Retina (tissue), 1 donor: ENCODE results near the gene NACA2.
"Not testable (repeated sequence)": the region's sequence is repeated elsewhere in the genome, so short reads cannot be mapped to it uniquely, and the experiment has no call there.

Experiments
- DNase-seq: peaks from one replicate; pipeline ENCODE4 v3.0.0-alpha.2; 2016

NACA2 gene

DNA sequence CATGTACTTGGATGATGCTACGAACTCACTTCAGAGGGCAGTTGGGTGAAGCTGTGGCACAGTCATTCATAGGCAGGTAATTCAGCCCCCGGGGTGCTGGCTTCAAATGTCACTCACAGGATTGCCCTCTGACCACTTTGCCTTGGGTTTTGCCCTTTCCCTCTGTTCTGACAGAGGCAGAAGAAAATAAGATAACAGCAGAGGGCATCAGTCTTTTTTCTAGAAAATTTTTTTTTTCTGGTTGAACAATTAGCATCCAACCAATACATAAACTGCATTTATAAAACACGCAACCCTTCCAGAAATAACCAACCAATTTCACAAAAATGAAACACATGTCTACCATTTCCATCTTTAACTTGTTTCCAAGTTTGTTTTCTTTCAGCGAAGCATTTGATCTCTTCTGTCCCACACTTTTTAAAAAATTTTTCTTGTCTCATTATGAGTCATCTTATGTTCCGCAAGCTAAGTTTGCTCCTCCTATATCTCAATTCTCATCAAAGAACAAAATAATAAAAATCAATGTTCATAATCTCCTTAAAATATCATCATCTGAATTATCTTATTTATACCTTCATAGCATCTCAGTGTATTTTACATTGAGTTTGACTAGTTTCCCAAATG lies 15.6 kb downstream of the NACA2 start:
- no peak for DNase-seq

DNA sequence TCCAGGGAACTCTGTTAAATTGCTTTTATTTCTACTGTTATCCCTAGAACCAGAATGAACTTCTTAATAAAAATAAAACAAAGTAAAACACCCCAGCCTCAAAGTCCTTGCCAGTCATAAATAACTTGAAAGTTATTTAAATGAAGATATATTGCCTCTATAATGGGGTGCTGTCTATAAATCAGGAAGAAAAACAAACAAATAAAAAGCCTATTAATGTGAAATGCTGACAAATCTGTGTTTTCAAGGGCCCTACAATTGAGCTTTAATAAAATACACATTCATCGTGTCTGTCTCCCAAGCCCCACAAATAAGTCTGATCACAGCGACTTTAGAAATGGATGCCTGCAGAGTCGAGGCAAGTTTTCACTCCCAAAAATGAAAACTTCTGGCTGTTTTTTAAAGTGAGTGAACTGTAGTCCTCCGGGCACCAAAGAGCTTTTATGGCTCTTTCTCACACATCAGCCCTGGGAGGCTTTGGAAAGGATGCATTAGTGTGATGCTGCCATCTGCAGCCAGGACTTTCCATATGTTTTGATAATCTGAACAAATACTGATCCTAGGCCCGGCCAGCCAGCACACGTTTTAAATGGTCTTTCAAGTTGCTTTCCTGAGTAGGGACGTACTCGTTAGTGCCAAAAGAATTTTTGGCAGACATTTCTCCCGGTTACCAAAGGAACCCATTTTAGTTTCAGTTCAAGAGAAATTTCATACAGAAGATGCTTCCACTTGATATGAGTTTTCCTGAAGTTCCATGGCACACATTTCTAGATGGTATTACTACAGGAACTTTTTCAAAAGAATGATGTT lies 16.3 kb downstream of the NACA2 start:
- peak; percentile 60 for DNase-seq

DNA sequence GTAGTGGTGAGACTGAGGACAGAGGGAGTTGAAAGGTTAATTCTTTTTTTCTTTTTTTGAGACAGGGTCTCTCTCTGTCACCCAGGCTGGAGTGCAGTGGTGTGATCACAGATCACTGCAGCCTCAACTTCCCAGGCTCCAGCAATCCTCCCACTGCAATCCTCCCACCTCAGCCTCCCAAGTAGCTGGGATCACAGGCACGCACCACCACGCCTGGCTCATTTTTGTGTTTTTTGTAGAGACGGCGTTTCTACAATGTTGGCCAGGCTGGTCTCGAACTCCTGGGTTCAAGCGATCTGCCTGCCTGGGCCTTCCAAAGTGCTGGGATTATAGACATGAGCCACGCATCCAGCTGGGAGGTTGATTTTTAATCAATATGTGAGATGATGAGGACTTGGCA lies 18.5 kb downstream of the NACA2 start:
- DNase-seq = not testable (repeated sequence)

DNA sequence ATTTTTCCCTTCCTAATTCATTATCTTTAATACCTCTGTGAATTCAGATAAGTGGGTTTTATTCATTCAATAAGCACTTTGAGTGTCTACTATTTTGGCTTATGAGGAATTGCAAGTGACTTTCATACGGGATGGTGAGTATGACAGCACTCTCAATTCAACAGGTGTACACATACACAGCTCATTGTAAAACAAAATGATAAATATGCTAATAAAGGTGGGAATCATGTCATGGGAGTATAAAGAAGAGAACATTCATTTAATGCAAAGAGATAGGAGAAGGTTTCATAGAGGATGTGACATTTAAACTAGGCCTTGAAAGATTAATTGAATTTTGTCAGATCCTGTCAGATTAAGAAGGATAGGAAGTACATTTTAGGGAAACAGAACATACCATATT lies 19.4 kb downstream of the NACA2 start:
- DNase-seq = no peak

DNA sequence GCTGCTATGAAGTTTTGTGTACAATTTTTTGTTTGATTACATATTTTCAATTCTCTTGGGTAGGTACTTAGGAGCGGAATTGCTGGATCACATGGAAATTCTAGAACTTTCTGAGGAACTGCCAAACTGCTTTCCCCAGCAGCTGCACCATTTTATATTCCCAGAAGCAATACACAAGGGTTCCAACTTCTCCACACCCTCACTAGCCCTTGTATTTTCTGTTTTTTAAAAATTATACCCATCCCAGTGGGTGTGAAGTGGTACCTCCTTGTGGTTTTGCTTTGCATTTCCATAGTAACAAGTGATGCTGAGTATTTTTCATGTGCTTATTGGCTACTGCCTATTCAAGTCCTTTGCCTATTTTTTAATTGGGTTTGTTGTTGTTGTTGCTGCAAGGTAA lies 20.9 kb downstream of the NACA2 start:
- no peak for DNase-seq

DNA sequence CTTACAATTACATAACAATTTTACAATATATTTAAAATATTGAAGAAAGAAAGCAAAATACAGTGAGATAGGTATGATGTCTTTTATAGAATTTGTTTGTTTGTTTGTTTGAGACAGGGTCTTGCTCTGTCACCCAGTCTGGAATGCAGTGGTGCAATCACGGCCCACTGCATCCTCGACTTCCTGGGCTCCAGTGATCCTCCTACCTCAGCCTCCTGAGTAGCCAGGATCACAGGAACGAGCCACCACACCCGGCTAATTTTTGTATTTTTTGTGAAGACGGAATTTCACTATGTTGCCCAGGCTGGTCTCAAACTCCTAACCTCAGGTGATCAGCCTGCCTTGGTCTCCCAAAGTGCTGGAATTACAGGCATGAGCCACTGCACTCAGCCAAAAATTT lies 21.5 kb downstream of the NACA2 start:
- not testable (repeated sequence) for DNase-seq

DNA sequence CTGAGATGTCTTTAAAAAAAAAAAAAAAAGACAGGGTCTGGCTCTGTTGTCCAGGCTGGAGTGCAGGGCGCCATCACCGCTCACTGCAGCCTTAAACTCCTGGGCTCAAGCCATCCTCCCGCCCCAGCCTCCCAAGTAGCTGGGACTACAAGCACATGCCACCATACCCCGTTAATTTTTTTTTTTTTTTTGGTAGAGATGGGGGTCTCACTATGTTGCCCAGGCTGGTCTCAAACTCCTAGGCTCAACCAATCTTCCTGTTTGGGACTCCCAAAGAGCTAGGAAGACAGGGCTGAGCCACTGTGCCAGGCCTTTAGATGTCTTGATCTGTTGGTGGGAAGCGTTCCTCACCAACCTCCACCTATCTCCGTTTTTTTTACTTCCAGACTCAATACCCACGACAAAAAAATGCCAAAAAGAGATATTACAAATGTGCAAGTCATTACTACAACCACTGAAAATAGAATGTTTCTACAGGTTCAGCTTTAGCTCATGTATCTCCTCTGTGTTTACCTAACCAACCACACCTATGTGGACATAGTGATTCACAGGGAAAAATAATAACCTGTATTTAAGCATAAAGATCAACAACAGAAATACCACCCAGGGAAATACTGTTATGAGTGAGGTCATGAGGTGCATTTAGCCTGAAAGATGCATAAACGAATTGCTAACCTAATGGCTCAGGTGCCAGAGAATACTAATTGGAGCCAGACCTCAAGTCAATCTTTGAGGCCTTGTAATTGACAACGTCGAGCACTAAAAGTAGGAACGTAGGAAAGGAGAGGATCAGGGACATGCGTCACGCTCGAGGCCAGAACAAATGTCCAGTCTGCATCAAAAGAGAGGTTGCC lies 22.6 kb downstream of the NACA2 start:
- DNase-seq = no peak

DNA sequence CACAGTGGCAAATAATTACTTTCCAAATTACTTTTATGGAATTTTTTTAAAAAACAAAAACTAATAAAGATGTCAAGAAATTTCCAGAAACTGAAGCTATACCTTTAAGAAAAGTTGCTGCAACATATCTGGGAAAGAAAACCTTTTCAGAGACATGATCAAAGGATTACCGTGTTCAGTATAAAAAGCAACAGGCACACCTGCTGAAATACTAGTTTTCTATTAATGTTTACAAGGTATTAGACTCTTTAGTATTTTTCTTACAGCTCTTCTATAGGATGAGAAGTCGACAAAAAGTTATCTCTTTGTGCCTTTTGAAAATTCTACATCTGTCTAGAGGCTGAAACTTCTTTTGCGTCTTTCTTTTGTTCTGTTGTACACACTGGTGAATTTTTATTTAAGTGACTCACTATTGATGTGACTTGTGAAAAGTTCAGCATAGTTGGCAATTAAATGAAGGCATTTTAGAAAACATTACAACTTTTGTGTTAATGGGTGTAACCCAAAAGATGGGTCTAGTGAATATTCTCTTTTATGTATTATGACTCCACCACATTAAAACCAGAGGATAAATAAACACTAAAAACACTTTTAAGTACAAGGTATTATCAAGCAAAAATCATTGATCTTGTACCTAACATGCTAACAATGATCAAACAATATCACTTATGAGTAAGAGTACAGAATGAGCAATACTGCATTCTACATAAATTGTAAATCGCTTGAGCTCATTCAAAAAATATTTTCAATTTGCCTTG lies 23.8 kb downstream of the NACA2 start:
- no peak for DNase-seq

DNA sequence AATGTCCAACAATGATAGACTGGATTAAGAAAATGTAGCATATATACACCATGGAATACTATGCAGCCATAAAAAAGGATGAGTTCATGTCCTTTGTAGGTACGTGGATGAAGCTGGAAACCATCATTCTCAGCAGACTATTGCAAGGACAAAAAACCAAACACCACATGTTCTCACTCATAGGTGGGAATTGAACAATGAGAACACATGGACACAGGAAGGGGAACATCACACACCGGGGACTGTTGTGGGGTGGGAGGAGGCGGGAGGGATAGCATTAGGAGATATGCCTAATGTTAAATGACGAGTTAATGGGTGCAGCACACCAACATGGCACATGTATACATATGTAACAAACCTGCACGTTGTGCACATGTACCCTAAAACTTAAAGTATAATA lies 24.6 kb downstream of the NACA2 start:
- not testable (repeated sequence) for DNase-seq

- not testable (repeated sequence) for DNase-seq
Observed at GRCh38 chr17:61565850-61566249, 25.2 kb downstream of the NACA2 start.

DNA sequence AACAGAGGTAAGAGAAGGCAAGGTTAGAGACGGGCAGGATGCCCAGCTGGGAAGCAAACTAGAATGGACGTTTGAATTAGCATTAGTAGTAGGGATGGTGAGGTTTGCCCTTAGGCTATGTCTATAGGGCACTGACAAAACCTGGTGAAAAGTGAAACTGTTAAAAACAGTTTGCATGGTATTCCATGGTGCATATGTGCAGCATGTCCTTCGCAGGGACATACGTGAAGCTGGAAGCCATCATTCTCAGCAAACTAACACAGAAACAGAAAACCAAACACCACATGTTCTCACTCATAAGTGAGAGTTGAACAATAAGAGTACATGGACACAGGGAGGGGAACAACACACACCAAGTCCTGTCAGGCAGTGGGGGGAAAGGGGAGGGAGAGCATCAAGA lies 25.8 kb downstream of the NACA2 start:
- DNase-seq = no peak

DNA sequence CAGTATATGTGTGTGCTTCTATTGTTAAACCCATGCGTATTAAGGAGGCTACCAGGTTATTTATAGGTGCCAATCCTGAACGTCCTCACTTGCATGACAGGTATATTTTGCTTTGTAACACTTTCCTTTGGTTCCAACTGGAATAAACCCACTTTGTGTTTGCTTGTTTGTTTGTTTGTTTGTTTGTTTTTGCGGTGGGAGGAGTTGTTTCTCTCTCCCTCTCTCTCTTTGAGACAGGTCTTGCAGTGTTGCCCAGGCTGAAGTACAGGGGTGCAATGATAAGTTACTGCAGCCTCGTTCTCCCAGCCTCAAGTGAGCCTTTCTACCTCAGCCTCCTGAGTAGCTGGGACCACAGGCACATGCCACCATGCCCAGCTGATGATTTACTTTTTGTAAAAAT lies 28.7 kb downstream of the NACA2 start:
- DNase-seq = no peak

DNA sequence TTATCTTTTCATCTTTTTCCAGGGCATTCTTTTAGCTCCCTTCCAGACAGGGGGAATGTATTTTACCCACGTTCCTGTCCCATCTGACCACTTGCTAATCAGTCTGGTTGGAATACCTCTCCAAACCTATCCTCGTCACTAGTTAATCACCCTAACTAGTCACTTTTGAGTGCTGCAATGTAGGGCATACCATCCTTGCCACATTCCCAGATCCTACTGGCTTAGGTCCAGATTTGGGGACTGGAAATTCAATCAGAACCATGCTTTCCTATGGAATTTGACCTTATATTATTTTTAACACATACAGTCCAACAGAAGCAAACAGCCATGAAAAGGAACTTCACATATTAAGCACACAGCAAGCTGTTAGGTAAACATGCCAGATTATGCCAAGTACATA lies 29.7 kb downstream of the NACA2 start:
- DNase-seq = no peak

GRCh38 chr17:61560071-61560470 lies 30.9 kb downstream of the NACA2 start:
- DNase-seq = no peak

- no peak for DNase-seq
Observed at GRCh38 chr17:61556224-61557188, 34.5 kb downstream of the NACA2 start.

GRCh38 chr17:61555127-61555566 lies 35.9 kb downstream of the NACA2 start:
- no peak for DNase-seq

GRCh38 chr17:61554209-61554608 lies 36.8 kb downstream of the NACA2 start:
- DNase-seq = no peak

DNA sequence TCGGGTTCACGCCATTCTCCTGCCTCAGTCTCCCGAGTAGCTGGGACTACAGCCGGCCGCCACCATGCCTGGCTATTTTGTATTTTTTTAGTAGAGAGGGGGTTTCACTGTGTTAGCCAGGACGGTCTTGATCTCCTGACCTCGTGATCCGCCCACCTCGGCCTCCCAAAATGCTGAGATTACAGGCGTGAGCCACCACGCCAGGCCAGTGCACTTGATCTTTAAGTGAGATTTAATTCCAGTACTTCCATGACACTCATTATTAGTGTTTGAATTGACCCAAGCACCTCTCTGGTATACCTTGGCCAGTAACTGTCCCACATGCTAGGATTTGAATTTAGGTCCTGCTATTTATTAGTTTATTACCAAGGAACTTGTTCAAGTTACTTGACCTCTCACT lies 38.5 kb downstream of the NACA2 start:
- not testable (repeated sequence) for DNase-seq

DNA sequence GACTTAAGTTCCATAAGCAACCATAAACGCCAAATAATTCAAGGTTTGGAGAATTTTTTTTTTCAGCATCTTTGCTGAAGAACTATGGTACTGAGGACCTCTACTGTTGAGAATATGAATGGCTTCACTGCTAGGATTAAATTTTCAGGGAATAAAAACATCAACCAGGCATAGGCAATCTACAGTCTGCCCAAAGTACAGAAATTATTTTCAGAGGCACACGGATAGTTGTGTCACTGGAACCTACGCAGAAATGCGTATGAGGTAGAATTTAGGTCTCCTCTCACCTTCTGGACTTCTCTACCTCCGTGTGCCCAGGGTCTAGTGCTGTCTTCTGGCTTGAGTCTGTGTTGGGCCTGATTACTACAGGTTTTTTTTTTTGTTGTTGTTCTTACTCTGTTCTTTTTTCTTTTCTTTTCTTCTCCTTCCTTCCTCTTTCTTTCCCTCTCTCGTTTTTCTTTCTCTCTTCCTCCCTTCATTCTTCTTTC lies 39.7 kb downstream of the NACA2 start:
- DNase-seq = peak; percentile 53

DNA sequence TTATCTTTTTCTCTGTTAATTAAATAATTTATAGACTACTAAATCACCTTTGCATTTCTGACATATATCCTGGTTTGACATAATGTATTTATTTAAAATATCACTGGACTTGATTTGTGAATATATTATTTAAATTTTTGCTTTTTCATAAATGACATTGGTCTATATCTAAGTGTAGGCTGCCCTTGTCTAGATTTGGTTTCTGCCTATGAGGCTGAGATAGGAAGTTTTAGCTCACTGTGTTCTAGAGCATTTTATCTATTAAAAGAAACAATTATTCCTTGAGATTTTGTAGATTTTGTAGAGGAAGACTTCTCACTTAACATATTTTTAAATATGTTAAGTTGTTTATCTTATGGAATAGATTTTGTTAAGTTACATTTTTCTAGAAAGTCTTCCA lies 43.9 kb downstream of the NACA2 start:
- no peak for DNase-seq

DNA sequence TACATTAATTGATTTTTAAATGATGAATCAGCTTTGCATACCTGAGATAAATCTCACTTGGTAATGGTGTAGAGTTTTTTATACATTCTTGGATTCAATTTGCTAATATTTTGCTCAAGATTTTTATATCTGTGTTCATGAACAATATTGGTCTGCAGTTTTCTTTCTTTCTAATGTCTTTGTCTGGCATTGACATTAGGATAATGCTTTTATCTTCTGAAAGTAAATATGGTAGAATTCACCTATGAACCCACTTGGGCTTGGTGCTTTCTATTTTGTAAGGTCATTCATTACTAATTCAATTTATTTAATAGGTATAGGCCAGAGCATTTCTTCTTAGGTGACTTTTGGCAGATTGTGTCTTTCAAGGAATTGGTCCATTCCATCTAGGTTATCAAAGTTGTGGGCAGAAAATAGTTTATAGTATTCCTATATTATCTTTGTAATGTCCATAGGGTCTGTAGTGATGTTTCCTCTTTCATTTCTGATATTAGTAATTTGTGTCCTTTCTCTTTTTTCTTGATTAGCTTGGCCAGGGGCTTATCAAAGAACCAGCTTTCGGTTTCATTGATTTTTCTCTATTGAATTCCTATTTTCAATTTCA lies 45.6 kb downstream of the NACA2 start:
- no peak for DNase-seq
